ENCODE measurements around the gene RRP12. TPM values are rescaled to one million over a fixed set of nuclear protein-coding genes. Genes with fewer than 3 reads are reported as not detected.

Gene RRP12
- total RNA-seq, 1 experiment from 2014 or later = 34.4 TPM

DNA sequence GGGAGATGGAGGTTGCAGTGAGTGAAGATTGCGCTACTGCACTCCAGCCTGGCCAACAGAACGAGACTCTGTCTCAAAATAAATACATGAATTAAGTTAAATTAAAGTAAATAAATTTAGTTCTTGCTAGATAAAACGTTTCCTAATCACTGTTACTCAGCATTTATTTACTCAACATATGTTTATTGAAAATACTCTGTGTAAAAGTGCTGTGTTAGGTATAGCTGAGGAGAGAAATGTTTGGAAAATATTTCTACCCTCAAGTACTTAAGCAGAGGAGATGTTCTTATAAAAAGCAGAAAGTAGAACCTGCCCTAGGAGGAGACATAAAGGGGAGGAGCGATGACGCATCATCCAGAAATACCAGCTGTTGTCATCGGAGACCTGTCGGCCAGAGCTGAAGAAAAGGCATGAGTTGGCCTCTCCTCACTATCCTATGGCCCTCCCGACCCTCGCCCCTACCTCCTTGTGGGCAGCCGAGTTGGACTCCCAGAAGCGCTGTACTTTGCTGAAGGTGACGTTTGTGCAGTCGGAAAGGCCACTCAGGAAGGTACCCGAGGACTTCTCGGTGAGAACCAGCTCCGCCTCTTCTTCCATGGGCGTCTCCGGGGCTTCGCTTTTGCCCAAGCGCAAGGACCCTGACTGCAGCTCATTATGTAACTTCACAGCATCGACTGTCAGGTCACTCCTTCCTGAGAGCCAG is 1.1 kb downstream of the RRP12 start:
- no peaks in the 10 kb centered on the region for H3K9me3 ChIP-seq (ENCODE audit: low read length)
- H3K9ac ChIP-seq (ENCODE audit: low read length) = peak overlapping the region; percentile 96
- peak; percentile 74 for ATAC-seq
- ChIA-PET POLR2A (ENCODE audit: unreplicated experiment) (no interaction called here), CTCF (interaction anchor here (1.1 kb wide), 1 partner anchor 28 kb away, joined by 10 read pairs; no protein-coding TSS in a partner anchor)
- peak overlapping the region; percentile 69 for H2AFZ ChIP-seq (ENCODE audit: low read length)
- no peaks in the 10 kb centered on the region for H3K27me3 ChIP-seq (ENCODE audit: low read length)
- H3K9me2 ChIP-seq (replicated peaks; ENCODE audit: low read length) = no peaks in the 10 kb centered on the region
- H3K36me3 ChIP-seq (ENCODE audit: low read depth, low read length) = peaks cover 8% of the 10 kb centered on the region
- H3K79me2 ChIP-seq (ENCODE audit: low read length) = peaks cover 19% of the 10 kb centered on the region
- intact Hi-C loops (cut with micrococcal nuclease) = loop anchor here (1.0 kb wide), 1 partner anchor 108 kb away; the partner anchor contains the start of gene ARHGAP19
- peak overlapping the region; percentile 99 for H3K4me3 ChIP-seq (ENCODE audit: low read length)
- no peaks in the 10 kb centered on the region for H3F3A ChIP-seq (ENCODE audit: low read length, unreplicated experiment)
- H3K4me2 ChIP-seq (ENCODE audit: low read length) = peak overlapping the region; percentile 97
- TF ChIP-seq EZH2phosphoT487 (IDR thresholded peaks at IDR 0.05; ENCODE audit: borderline replicate concordance, low read length) (no peak), EZH2 (IDR thresholded peaks at IDR 0.05; ENCODE audit: low read length, unreplicated experiment) (no peak)
- TF ChIP-seq, protein P1, sequence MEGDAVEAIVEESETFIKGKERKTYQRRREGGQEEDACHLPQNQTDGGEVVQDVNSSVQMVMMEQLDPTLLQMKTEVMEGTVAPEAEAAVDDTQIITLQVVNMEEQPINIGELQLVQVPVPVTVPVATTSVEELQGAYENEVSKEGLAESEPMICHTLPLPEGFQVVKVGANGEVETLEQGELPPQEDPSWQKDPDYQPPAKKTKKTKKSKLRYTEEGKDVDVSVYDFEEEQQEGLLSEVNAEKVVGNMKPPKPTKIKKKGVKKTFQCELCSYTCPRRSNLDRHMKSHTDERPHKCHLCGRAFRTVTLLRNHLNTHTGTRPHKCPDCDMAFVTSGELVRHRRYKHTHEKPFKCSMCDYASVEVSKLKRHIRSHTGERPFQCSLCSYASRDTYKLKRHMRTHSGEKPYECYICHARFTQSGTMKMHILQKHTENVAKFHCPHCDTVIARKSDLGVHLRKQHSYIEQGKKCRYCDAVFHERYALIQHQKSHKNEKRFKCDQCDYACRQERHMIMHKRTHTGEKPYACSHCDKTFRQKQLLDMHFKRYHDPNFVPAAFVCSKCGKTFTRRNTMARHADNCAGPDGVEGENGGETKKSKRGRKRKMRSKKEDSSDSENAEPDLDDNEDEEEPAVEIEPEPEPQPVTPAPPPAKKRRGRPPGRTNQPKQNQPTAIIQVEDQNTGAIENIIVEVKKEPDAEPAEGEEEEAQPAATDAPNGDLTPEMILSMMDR (conservative IDR thresholded peaks at IDR 0.05; ENCODE audit: low read depth, low read length) = no peak
- peak overlapping the region; percentile 80 for H3K27ac ChIP-seq (ENCODE audit: low read length)
- peaks cover 4% of the 10 kb centered on the region; the same call in 1 of the 2 replicates for H3K4me1 ChIP-seq (ENCODE audit: insufficient read depth, low read length)
- H4K20me1 ChIP-seq (ENCODE audit: low read length) = no peaks in the 10 kb centered on the region
- BruUV-seq (replicated peaks) = no TSS peak
- DNase-seq = peak; percentile 75

DNA sequence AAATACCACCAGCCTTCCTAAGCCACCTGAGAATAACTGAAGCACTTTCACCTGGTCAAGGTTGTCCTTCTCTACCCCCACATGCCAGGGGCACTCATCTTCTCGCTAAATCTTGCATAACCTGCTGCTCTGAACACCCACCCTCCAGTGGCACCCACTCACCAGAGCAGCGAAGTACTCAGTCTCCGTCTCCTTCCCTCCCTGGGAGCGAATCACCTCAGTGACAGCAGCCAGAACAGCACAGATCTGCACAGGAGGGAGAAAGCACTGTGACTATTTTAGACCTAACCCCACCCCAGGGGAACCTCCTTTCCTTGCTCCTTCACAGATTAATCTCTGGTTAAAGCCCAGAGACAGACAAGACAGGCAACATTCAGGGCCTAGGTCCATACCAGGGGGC is 5.1 kb downstream of the RRP12 start:
- ATAC-seq (no peak), DNase-seq (no peak)
- Histone ChIP-seq H3K9me3 (ENCODE audit: low read length) (no peaks in the 10 kb centered on the region), H3K27ac (ENCODE audit: low read length) (no peak overlapping the region), H4K20me1 (ENCODE audit: low read length) (no peaks in the 10 kb centered on the region), H3K36me3 (ENCODE audit: low read depth, low read length) (peaks cover 15% of the 10 kb centered on the region), H3K4me3 (ENCODE audit: low read length) (no peak overlapping the region), H2AFZ (ENCODE audit: low read length) (no peak overlapping the region), H3K79me2 (ENCODE audit: low read length) (peaks cover 19% of the 10 kb centered on the region), H3F3A (ENCODE audit: low read length, unreplicated experiment) (no peaks in the 10 kb centered on the region), H3K4me2 (ENCODE audit: low read length) (no peak overlapping the region), H3K27me3 (ENCODE audit: low read length) (no peaks in the 10 kb centered on the region), H3K9me2 (replicated peaks; ENCODE audit: low read length) (no peaks in the 10 kb centered on the region), H3K4me1 (ENCODE audit: insufficient read depth, low read length) (no peaks in the 10 kb centered on the region), H3K9ac (ENCODE audit: low read length) (no peak overlapping the region)
- ChIA-PET CTCF (no interaction called here), POLR2A (ENCODE audit: unreplicated experiment) (no interaction called here)
- BruUV-seq (replicated peaks) = no TSS peak
- intact Hi-C loops (cut with micrococcal nuclease) = no loop called here
- TF ChIP-seq EZH2 (IDR thresholded peaks at IDR 0.05; ENCODE audit: low read length, unreplicated experiment) (no peak), EZH2phosphoT487 (IDR thresholded peaks at IDR 0.05; ENCODE audit: borderline replicate concordance, low read length) (no peak)
- TF ChIP-seq, protein P1 (conservative IDR thresholded peaks at IDR 0.05; ENCODE audit: low read depth, low read length) = no peak

DNA sequence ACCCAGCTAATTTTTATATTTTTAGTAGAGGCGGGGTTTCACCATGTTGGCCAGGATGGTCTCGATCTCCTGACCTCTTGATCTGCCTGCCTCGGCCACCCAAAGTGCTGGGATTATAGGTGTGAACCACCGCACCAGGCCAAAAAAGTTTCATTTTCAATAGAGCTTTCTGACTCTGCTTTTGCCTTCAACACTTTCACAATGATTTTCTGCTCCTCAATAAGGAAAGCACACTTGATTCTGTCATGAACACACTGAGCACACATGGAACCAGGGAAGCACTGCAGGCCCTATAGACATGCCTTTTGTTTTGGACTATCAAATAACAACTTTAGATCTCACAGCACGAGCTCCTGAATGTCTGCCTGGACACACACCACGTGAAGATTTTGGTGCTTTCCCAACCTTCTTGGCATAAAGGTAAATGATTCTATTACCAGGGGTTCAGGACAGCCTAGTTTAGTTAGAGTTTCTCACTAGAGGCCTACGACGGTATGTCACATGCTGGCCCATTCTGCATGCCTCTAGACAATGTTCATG is 8.0 kb downstream of the RRP12 start:
- ChIA-PET POLR2A (ENCODE audit: unreplicated experiment) (no interaction called here), CTCF (no interaction called here)
- no peaks in the 10 kb centered on the region for H3K4me1 ChIP-seq (ENCODE audit: insufficient read depth, low read length)
- no peaks in the 10 kb centered on the region for H3F3A ChIP-seq (ENCODE audit: low read length, unreplicated experiment)
- intact Hi-C loops (cut with micrococcal nuclease) = no loop called here
- no peaks in the 10 kb centered on the region for H3K79me2 ChIP-seq (ENCODE audit: low read length)
- H3K9me2 ChIP-seq (replicated peaks; ENCODE audit: low read length) = no peaks in the 10 kb centered on the region
- no peaks in the 10 kb centered on the region for H3K27me3 ChIP-seq (ENCODE audit: low read length)
- TF ChIP-seq EZH2phosphoT487 (IDR thresholded peaks at IDR 0.05; ENCODE audit: borderline replicate concordance, low read length) (no peak), EZH2 (IDR thresholded peaks at IDR 0.05; ENCODE audit: low read length, unreplicated experiment) (no peak)
- TF ChIP-seq, protein P1 (conservative IDR thresholded peaks at IDR 0.05; ENCODE audit: low read depth, low read length) = no peak
- no peaks in the 10 kb centered on the region for H4K20me1 ChIP-seq (ENCODE audit: low read length)
- H3K9ac ChIP-seq (ENCODE audit: low read length) = no peak overlapping the region
- H3K36me3 ChIP-seq (ENCODE audit: low read depth, low read length) = peaks cover 28% of the 10 kb centered on the region
- BruUV-seq (replicated peaks) = no TSS peak
- DNase-seq (no peak), ATAC-seq (no peak)
- no peak overlapping the region for H3K4me2 ChIP-seq (ENCODE audit: low read length)
- no peak overlapping the region for H3K27ac ChIP-seq (ENCODE audit: low read length)
- H2AFZ ChIP-seq (ENCODE audit: low read length) = no peak overlapping the region
- H3K4me3 ChIP-seq (ENCODE audit: low read length) = no peak overlapping the region
- H3K9me3 ChIP-seq (ENCODE audit: low read length) = no peaks in the 10 kb centered on the region

Measured in PC-3 (cell line).